ENCODE data around the gene SUPT4H1.

DNA sequence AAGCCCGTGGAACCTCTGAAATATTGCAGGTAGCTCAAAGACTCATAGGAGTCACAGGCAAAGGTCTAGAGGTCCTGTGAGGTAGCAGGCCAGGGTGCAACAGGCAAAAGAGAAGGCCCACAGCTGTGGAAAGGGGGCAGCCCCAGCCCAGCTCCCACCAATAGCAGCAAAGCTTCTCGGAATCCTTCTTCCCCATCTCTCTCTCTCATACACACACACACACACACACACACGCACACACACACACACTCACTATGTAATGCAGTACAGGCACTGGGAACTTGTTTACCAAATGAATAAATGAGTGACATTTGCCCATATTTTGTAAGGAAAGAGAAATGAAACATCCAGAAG, 16.8 kb upstream of the SUPT4H1 start:
- TF ChIP-seq CTCF (conservative IDR thresholded peaks at IDR 0.05; ENCODE audit: low read depth in 2 of 2) (no peak), JUNB (IDR thresholded peaks at IDR 0.05; ENCODE audit: unreplicated experiment) (no peak), REST (IDR thresholded peaks at IDR 0.05; ENCODE audit: unreplicated experiment) (no peak), POLR2AphosphoS5 (IDR thresholded peaks at IDR 0.05; ENCODE audit: low read depth) (no peak), EZH2 (IDR thresholded peaks at IDR 0.05; ENCODE audit: low read depth, unreplicated experiment) (no peak), STAT1 (IDR thresholded peaks at IDR 0.05; ENCODE audit: unreplicated experiment) (no peak), CREB1 (CRISPR knock-in tag; IDR thresholded peaks at IDR 0.05; ENCODE audit: low read depth) (no peak), EZH2phosphoT487 (IDR thresholded peaks at IDR 0.05; ENCODE audit: unreplicated experiment) (no peak)
